ENCODE results near the gene NEMF. TPM values are rescaled to one million over a fixed set of nuclear protein-coding genes. Genes with fewer than 3 reads are reported as not detected.
"Not testable (repeated sequence)": the region's sequence is repeated elsewhere in the genome, so short reads cannot be mapped to it uniquely, and the experiment has no call there.

The NEMF gene
- 100 to 1,000 TPM in 1 of 3 donors, 10 to 100 TPM in 2; 89.4 to 103 (median 97.9) TPM for polyA plus RNA-seq (ENCODE audit: insufficient read length in 3 of 3)

DNA sequence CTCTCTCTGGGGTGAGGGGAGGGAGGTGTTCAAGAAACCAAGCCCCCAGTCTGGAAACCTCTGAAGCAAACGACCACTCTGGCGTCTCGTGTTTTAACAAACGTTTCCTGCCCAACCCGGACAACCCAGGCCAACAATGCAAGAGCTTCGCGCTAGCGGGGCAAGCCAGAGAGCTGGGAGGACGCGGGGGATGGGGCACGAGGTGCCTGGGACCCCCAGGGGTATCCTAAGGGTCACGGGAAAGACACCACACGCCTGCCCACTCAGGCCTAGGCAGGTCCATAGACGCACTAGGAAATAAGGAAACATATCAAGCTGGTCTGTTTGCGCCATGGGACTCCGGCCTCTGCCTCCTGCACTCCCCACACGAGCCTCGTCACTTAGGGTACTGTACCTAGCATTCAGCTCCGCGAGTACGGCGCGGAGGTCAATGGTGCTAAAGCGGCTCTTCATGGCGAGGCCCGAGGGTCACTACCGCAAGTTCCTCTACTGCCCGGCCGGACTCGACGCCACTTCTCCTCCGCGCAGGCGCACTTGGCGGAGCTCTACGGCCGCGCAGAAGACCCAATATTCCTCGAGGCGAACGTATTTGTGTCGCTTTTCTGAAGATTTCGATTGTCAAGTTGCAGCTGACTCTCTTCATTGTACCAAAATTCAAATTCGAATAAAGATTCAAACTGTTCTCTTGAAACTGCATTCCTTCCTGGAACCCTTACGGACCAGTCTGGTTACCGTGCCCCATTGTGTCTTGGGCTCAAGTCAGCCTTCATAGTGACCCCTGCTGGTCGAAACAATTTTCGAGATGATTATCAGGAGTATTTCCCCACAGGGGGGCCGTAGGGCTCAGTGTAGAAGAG, at the start of gene NEMF:
TSS of gene NEMF (minus strand) at position 488 of the 857 bp plus-strand sequence. CDS start at position 453, 35 bp downstream.
- DNase-seq (ENCODE audit: low read depth in 3 of 3, low spot score in 2 of 3) = peak; percentile 95 to 98 (median 95)

GRCh38 chr14:49900973-49901372, 48.4 kb upstream of the NEMF start:
- no peak for DNase-seq (ENCODE audit: low read depth in 3 of 3, low spot score in 2 of 3)

- no peak for DNase-seq (ENCODE audit: low read depth in 3 of 3, low spot score in 2 of 3)
These were observed 45.9 kb upstream of the NEMF start for GRCh38 chr14:49898485-49898884.

DNA sequence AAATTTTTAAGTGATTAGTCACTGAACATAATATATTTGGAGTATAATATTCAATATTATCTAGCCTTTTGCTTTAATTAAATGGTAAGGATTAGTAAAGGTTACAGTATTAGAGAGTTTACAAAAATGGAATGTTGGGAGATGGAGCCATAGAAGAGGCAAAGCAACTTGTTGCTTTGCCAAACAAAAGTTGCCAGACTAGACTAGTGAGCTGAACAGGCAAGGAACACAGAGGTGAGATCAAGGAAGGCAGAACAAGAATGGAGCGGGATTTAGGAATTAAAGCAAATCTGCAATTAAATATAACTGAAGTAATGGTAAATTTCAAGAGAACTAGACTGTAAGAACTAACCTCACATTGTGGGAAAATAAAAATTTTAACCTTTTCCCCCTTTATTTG, 45.4 kb upstream of the NEMF start:
- no peak for DNase-seq (ENCODE audit: low read depth in 3 of 3, low spot score in 2 of 3)

- DNase-seq (ENCODE audit: low read depth in 3 of 3, low spot score in 2 of 3) = no peak
These were observed 44.8 kb upstream of the NEMF start for GRCh38 chr14:49897414-49897813.

DNA sequence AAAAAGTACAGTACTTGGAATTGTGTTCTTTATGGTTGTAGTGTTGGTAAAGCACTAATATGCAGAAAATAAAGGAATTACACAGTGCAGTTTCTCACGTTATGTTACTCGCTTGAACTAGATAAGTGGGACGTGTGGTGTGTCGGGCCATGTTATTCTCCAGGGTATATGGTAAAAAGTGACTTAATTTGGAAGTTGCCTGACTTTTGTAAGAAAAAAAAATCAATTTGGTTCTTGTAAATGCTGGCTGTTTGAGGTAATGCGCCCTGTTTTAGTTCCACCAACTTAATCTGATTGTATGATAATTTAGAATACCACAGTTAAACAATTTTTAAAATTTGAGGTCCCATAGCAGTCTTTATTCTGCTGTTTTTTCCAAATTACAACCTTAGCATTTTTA, 44.4 kb upstream of the NEMF start:
- no peak for DNase-seq (ENCODE audit: low read depth in 3 of 3, low spot score in 2 of 3)

DNA sequence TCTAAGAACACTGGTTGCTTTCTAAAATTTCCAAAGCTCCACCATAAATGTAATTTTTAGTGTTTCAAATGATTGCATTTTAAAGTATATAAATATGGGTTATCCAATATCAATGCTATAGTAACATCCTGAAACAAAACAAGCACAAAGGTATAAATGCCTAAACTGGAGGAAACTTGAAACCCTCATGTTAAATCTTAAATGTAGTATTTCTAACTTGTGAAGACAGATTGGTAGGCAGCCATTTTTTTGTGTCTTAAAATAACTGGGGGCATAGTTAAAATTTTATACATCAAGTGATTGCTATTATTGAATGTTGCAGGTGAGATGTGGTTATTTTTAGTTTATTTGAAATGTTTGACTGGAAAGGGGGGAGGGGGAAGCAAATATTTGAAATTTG, 43.7 kb upstream of the NEMF start:
- not testable (repeated sequence) for DNase-seq (ENCODE audit: low read depth in 3 of 3, low spot score in 2 of 3)

DNA sequence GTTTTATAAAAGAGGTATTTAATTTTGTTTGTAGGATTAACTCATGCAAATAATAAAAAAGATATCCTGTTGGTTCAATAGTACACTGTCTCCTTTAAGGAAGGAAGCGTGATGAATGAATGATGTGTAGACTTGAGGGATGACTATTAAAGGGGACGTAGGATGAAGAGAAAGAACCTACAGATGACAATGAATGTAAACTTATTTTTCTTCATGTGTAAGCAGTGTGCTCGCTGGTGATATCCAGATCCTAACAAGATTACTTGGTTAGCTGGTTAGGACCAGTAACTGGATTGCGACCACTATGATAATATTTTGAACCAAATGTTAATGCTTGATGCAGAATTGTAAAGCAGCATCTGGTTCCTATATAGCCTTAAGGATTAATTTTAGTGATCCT, 42.9 kb upstream of the NEMF start:
- DNase-seq (ENCODE audit: low read depth in 3 of 3, low spot score in 2 of 3) = no peak

DNA sequence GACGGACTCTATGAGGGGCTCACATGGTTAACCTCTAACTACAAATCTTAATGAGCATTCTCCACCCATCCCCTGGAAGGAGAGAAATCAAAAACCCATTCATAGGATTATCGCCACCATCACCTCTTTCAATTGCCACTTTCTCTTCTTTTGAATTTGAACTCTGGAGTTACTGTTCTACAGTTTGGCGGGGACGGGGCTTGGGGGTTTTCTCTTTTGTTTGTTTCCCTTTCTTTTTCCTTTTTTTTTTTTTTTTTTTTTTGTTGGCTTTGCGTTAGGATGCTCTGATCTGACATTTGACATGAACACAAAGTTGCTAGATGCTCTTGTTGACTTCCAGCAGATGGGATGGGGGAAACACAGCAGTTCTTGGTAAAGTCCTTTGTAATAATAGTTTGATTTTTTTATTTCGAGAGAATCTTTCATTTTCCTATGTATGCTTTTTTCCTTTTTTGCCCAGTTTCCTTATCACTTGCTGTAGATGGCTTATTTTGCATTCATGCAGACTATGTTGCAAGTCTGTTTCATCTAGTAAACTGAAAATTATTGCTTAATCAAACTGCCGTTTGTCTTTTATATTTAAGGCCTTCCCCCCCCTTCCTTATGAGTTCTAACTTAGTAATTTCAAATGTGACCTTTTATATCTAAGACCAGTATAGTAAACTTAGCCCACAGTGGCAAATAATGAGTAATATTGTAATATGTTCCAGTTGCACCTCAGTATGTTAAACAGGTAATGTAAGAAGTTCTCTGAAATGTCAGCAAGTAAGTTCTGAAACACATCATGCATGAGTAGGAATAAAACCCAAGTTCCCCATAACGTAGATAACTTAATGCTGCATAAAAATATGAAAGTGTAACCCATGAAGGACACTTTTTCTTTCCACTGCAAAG, 41.9 kb upstream of the NEMF start:
- DNase-seq (ENCODE audit: low read depth in 3 of 3, low spot score in 2 of 3) = not testable (repeated sequence)

GRCh38 chr14:49893309-49894213, 41.0 kb upstream of the NEMF start:
- DNase-seq (ENCODE audit: low read depth in 3 of 3, low spot score in 2 of 3) = no peak

DNA sequence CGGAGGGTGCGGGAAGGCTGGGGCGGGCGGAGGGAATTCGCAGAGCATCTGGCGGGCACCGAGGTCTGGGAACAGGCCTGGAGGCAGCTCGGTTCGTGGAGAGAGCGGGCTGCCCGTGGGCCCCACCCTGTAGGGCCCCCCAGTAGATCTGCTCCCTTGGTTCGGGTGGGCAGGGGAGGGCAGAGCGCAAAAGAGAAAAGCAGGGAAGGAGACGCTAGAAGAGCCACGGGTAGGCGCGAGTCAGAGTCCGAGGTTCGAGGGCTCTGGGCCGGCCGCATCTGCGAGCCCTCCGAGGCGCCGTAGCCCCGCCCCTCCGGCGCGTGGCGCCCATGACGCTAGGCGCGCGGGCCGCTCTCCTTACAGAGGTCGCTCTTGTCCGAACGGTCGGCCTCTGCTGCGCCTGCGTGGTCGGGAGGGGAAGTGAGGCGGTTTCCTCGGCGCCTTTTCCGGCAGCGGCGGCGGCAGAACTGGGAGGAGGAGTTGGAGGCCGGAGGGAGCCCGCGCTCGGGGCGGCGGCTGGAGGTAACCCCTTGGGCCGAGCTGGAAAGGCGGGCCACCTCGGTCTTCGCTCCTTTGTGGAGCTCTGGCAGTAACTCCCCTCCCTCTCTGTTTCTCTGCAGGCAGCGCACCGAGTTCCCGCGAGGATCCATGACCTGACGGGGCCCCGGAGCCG, 40.2 kb upstream of the NEMF start, which contains the start of gene ARF6:
TSS of gene ARF6 (plus strand) at position 447 of the 673 bp plus-strand sequence. CDS start 655 bp downstream, outside the sequence.
- DNase-seq (ENCODE audit: low read depth in 3 of 3, low spot score in 2 of 3) = peak; percentile 88 to 96 (median 93)

- peak; percentile 69 to 77 (median 73) for DNase-seq (ENCODE audit: low read depth in 3 of 3, low spot score in 2 of 3)
These were observed 39.7 kb upstream of the NEMF start for GRCh38 chr14:49892301-49892635.

DNA sequence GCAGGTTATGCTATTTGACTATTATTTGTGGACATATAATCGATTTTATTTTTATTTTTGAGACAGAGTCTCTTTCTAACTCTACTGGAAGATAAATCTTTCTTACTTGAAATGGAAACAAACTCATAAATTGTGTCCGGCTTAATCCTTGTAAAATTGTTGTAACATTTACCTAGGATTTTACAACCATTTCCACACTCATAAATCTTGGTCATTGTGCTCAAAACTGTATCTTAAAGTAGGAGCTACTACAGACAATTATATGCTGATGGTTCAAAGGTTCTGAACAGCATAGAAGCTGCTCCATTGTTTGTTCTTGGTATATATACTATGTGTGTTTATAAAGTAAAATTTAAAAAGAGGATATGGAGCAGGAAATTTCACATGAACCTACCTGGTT, 35.7 kb upstream of the NEMF start:
- no peak for DNase-seq (ENCODE audit: low read depth in 3 of 3, low spot score in 2 of 3)

- DNase-seq (ENCODE audit: low read depth in 3 of 3, low spot score in 2 of 3) = no peak
These were observed 33.9 kb upstream of the NEMF start for GRCh38 chr14:49886523-49886922.

GRCh38 chr14:49882826-49883694, 30.5 kb upstream of the NEMF start:
- no peak for DNase-seq (ENCODE audit: low read depth in 3 of 3, low spot score in 2 of 3)

DNA sequence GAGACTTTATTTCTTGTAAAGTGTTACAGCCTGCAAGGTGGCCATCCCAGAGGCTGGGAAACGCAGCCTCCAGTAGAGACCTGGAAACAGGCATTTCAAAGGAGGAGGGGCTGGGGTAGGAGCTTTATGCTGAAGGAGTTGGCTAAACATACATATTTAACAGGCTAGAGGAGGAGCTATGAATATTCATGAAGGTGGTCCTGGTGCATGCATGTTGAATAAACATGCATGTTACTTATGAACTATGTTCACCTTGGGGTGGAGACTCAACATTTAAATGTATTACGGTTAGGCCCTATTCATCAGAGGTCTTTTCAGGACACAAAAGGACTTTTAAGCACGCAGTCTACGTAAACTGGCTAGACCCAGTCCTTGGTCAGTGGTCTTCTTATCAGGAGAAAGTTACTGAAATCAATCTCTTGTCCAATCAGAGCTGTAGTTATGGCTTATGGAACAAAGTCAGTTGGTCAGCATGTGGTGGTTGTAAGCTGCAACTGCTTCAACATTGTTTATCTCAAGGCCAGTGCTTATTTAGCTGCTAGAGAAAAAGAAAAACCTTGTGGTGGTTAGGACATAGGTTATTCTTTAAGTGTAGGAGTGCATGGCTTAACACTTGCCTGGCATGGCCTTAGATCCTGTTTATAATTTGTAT, 28.9 kb upstream of the NEMF start:
- DNase-seq (ENCODE audit: low read depth in 3 of 3, low spot score in 2 of 3) = no peak

DNA sequence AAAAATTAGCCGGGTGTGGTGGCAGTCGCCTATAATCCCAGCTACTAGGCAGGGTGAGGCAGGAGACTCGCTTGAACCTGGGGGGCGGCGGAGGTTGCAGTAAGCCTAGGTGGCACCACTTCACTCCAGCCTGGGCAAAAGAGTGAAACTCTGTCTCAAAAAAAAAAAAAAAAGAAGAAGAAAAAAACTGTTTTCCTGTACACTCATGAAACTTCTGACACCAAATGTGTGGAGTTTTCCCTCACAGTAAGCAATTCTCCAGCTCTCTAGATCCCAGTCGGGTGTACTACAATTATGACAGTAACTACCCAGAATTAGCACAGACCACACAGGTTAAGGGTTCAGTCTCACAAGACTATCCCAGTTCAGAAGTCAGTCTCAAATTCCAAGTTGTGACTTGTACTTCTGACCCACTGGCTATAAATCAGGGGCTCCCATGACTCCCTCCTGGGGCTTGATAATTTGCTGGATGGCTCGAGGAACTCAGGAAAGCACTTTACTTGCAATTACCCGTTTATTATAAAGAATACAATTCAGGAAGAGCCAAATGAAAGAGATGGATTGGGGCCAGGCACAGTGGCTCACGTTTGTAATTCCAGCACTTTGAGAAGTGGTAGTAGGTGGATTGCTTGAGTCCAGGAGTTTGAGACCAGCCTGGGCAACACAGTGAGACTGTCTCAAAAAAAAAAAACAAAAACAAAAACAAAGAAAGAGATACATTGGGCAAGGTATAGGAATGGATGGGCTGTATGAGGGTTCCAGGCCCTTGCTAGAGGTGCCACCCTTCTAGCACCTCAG, 27.9 kb upstream of the NEMF start:
- no peak for DNase-seq (ENCODE audit: low read depth in 3 of 3, low spot score in 2 of 3)

All from right renal cortex interstitium (tissue), 3 donors.